ENCODE data around the gene TOM1L2. TPM values are rescaled to one million over a fixed set of nuclear protein-coding genes. Genes with fewer than 3 reads are reported as not detected.
"Not testable (repeated sequence)": the region's sequence is repeated elsewhere in the genome, so short reads cannot be mapped to it uniquely, and the experiment has no call there.

Gene TOM1L2
- total RNA-seq, 1 experiment from 2014 or later, result 45.2 TPM

- H3K4me3 ChIP-seq (ENCODE audit: low read depth in 2 of 2, low read length in 2 of 2), result no peak overlapping the region
- H3K4me1 ChIP-seq (ENCODE audit: control insufficient read depth, insufficient read depth, low read length), result no peaks in the 10 kb centered on the region; the same call in 1 of the 2 replicates
- no peak overlapping the region for H3K27ac ChIP-seq (ENCODE audit: low read length)
- no peaks in the 10 kb centered on the region for H3K36me3 ChIP-seq (ENCODE audit: control insufficient read depth, insufficient read depth, low read length)
- intact Hi-C loops (cut with micrococcal nuclease; ENCODE audit: unreplicated experiment), result no loop called here
- no TSS peak for BruUV-seq (replicated peaks)
- H3K9me3 ChIP-seq (ENCODE audit: control insufficient read depth, insufficient read depth, low read depth, low read length), result no peaks in the 10 kb centered on the region
- DNase-seq (ENCODE audit: low read depth, low spot score), result no peak
- H3K27me3 ChIP-seq (ENCODE audit: control insufficient read depth, insufficient read depth, low read length), result no peaks in the 10 kb centered on the region
- in situ Hi-C loops (cut with HindIII; ENCODE audit: low pct_unique_long_range_greater_than_20kb, low sequenced_read_pairs), result no loop called here
- CTCF ChIA-PET, result no interaction called here
- ATAC-seq, result no peak
- POLR2A ChIA-PET, result no interaction called here
- no peak for TF ChIP-seq REST (IDR thresholded peaks at IDR 0.05; ENCODE audit: insufficient read depth in 1 of 2, low read depth in 2 of 2, low read length in 1 of 2)
Observed at GRCh38 chr17:17998934-17999333, 26.7 kb upstream of the TOM1L2 start.

- BruUV-seq (replicated peaks); ATAC-seq; CTCF ChIA-PET: not testable (repeated sequence)
Observed at GRCh38 chr17:17995887-17996286, 23.7 kb upstream of the TOM1L2 start.

GRCh38 chr17:17994271-17995069 lies 22.3 kb upstream of the TOM1L2 start:
- ChIA-PET POLR2A (no interaction called here), CTCF (no interaction called here)
- no peaks in the 10 kb centered on the region for H3K9me3 ChIP-seq (ENCODE audit: control insufficient read depth, insufficient read depth, low read depth, low read length)
- in situ Hi-C loops (cut with HindIII; ENCODE audit: low pct_unique_long_range_greater_than_20kb, low sequenced_read_pairs), result no loop called here
- no peak overlapping the region for H3K27ac ChIP-seq (ENCODE audit: low read length)
- TF ChIP-seq POLR2AphosphoS5 (IDR thresholded peaks at IDR 0.05; ENCODE audit: low read depth, low read length), result no peak
- no peak for TF ChIP-seq SIN3A (IDR thresholded peaks at IDR 0.05; ENCODE audit: borderline replicate concordance, insufficient read depth, low read depth, low read length)
- TF ChIP-seq REST (IDR thresholded peaks at IDR 0.05; ENCODE audit: insufficient read depth in 1 of 2, low read depth in 2 of 2, low read length in 1 of 2), result no peak
- no peak for TF ChIP-seq TCF7L2 (IDR thresholded peaks at IDR 0.05; ENCODE audit: low read depth, low read length)
- TF ChIP-seq CTCF (IDR thresholded peaks at IDR 0.05), result peak; percentile 75; the same call in 1 of the 2 replicates
- no peaks in the 10 kb centered on the region for H3K36me3 ChIP-seq (ENCODE audit: control insufficient read depth, insufficient read depth, low read length)
- no peak overlapping the region for H3K4me3 ChIP-seq (ENCODE audit: low read depth in 2 of 2, low read length in 2 of 2)
- DNase-seq (ENCODE audit: low read depth, low spot score) (no peak), ATAC-seq (peak; percentile 59; the same call in 1 of the 2 replicates)
- H3K4me1 ChIP-seq (ENCODE audit: control insufficient read depth, insufficient read depth, low read length), result peaks cover 14% of the 10 kb centered on the region
- intact Hi-C loops (cut with micrococcal nuclease; ENCODE audit: unreplicated experiment), result no loop called here
- H3K27me3 ChIP-seq (ENCODE audit: control insufficient read depth, insufficient read depth, low read length), result no peaks in the 10 kb centered on the region
- BruUV-seq (replicated peaks), result no TSS peak

More at GRCh38 chr17:17995887-17996286, 23.7 kb upstream of the TOM1L2 start:
- intact Hi-C loops (cut with micrococcal nuclease; ENCODE audit: unreplicated experiment); H3K4me3 ChIP-seq (ENCODE audit: low read depth in 2 of 2, low read length in 2 of 2); in situ Hi-C loops (cut with HindIII; ENCODE audit: low pct_unique_long_range_greater_than_20kb, low sequenced_read_pairs); H3K9me3 ChIP-seq (ENCODE audit: control insufficient read depth, insufficient read depth, low read depth, low read length); H3K27me3 ChIP-seq (ENCODE audit: control insufficient read depth, insufficient read depth, low read length); H3K27ac ChIP-seq (ENCODE audit: low read length); DNase-seq (ENCODE audit: low read depth, low spot score); H3K36me3 ChIP-seq (ENCODE audit: control insufficient read depth, insufficient read depth, low read length); POLR2A ChIA-PET; H3K4me1 ChIP-seq (ENCODE audit: control insufficient read depth, insufficient read depth, low read length): not testable (repeated sequence)

Data from Panc1 (cell line).